ENCODE results near the gene DPP8. TPM values are rescaled to one million over a fixed set of nuclear protein-coding genes. Genes with fewer than 3 reads are reported as not detected.
"Not testable (repeated sequence)": the region's sequence is repeated elsewhere in the genome, so short reads cannot be mapped to it uniquely, and the experiment has no call there.

DPP8 gene
- polyA plus RNA-seq, 1 donor from 2014 or later: 18.6 TPM

DNA sequence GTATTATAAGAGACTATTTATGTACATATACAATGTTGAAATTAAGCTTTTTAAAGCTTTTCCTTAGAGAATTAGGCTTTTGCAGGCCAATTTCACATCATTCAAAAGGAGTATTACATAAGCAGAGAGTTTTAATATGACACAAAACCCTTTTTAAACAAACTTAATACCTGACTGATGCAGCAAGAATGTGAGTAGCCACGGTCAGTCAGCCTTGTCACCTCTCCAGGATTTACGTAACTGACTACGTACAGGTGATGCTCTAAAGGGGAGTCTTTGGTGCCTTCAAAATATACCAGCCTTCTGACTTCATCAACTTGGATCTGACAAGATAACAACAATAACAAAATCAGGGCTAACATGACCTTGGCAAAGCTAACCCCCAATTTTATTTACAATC lies 50.6 kb downstream of the DPP8 start:
- Histone ChIP-seq H3K27me3 (ENCODE audit: insufficient read depth, low read depth, low read length) (no peaks in the 10 kb centered on the region), H3K9ac (ENCODE audit: low read length) (no peak overlapping the region), H2AFZ (ENCODE audit: low read depth, low read length) (no peak overlapping the region), H3K27ac (ENCODE audit: low read length) (no peak overlapping the region), H3K79me2 (replicated peaks; ENCODE audit: insufficient read depth, low read length) (no peaks in the 10 kb centered on the region), H3K4me2 (ENCODE audit: low read length) (no peak overlapping the region), H3F3A (ENCODE audit: insufficient read depth, low read length, poor library complexity, severe bottlenecking) (no peaks in the 10 kb centered on the region), H3K36me3 (ENCODE audit: insufficient read depth, low read length) (no peaks in the 10 kb centered on the region), H4K20me1 (ENCODE audit: insufficient read depth) (no peaks in the 10 kb centered on the region), H3K4me3 (ENCODE audit: low read length) (no peak overlapping the region), H3K9me3 (ENCODE audit: low read length) (no peaks in the 10 kb centered on the region), H3K9me2 (ENCODE audit: insufficient read depth, low read length) (no peaks in the 10 kb centered on the region)
- TF ChIP-seq MXI1 (conservative IDR thresholded peaks at IDR 0.05; ENCODE audit: poor library complexity, severe bottlenecking): no peak
- no peak for TF ChIP-seq POLR2AphosphoS5 (IDR thresholded peaks at IDR 0.05)
- TF ChIP-seq, protein P1, sequence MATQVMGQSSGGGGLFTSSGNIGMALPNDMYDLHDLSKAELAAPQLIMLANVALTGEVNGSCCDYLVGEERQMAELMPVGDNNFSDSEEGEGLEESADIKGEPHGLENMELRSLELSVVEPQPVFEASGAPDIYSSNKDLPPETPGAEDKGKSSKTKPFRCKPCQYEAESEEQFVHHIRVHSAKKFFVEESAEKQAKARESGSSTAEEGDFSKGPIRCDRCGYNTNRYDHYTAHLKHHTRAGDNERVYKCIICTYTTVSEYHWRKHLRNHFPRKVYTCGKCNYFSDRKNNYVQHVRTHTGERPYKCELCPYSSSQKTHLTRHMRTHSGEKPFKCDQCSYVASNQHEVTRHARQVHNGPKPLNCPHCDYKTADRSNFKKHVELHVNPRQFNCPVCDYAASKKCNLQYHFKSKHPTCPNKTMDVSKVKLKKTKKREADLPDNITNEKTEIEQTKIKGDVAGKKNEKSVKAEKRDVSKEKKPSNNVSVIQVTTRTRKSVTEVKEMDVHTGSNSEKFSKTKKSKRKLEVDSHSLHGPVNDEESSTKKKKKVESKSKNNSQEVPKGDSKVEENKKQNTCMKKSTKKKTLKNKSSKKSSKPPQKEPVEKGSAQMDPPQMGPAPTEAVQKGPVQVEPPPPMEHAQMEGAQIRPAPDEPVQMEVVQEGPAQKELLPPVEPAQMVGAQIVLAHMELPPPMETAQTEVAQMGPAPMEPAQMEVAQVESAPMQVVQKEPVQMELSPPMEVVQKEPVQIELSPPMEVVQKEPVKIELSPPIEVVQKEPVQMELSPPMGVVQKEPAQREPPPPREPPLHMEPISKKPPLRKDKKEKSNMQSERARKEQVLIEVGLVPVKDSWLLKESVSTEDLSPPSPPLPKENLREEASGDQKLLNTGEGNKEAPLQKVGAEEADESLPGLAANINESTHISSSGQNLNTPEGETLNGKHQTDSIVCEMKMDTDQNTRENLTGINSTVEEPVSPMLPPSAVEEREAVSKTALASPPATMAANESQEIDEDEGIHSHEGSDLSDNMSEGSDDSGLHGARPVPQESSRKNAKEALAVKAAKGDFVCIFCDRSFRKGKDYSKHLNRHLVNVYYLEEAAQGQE (IDR thresholded peaks at IDR 0.05; ENCODE audit: borderline replicate concordance): no peak
- no peak for TF ChIP-seq RAD21 (conservative IDR thresholded peaks at IDR 0.05)
- TF ChIP-seq EP300 (conservative IDR thresholded peaks at IDR 0.05; ENCODE audit: poor library complexity, severe bottlenecking): no peak
- TF ChIP-seq TAF1 (IDR thresholded peaks at IDR 0.05; ENCODE audit: low read depth): no peak
- TF ChIP-seq SMC3 (conservative IDR thresholded peaks at IDR 0.05; ENCODE audit: poor library complexity): no peak
- no peak for TF ChIP-seq EZH2 (IDR thresholded peaks at IDR 0.05; ENCODE audit: borderline replicate concordance, insufficient read depth, low read length, poor library complexity, severe bottlenecking)
- no peak for TF ChIP-seq CTCF (IDR thresholded peaks at IDR 0.05; ENCODE audit: poor library complexity, severe bottlenecking)

DNA sequence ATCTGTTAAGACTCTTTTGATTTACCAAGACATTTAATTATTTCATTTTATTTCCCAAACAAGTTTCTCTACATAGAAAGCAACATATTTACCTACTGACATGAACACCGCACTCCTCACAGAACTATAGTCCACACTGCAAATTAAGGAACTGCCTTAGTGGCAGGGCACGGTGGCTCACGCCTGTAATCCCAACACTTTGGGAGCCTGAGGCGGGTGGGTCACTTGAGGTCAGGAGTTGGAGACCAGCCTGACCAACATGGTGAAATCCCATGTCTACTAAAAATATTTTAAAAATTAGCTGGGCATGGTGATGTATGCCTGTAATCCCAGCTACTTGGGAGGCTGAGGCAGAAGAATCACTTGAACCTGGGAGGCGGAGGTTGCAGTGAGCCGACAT lies 54.4 kb downstream of the DPP8 start:
- not testable (repeated sequence) for H3K9ac ChIP-seq (ENCODE audit: low read length); H3F3A ChIP-seq (ENCODE audit: insufficient read depth, low read length, poor library complexity, severe bottlenecking); H3K9me3 ChIP-seq (ENCODE audit: low read length); H2AFZ ChIP-seq (ENCODE audit: low read depth, low read length); H4K20me1 ChIP-seq (ENCODE audit: insufficient read depth); H3K27ac ChIP-seq (ENCODE audit: low read length); H3K4me3 ChIP-seq (ENCODE audit: low read length); H3K9me2 ChIP-seq (ENCODE audit: insufficient read depth, low read length); H3K4me2 ChIP-seq (ENCODE audit: low read length); H3K79me2 ChIP-seq (replicated peaks; ENCODE audit: insufficient read depth, low read length); H3K36me3 ChIP-seq (ENCODE audit: insufficient read depth, low read length); H3K27me3 ChIP-seq (ENCODE audit: insufficient read depth, low read depth, low read length)

- H3K36me3 ChIP-seq (ENCODE audit: insufficient read depth, low read length): peaks cover 3% of the 10 kb centered on the region
- no peak overlapping the region for H3K4me2 ChIP-seq (ENCODE audit: low read length)
- no peak for TF ChIP-seq RAD21 (conservative IDR thresholded peaks at IDR 0.05)
- TF ChIP-seq MXI1 (conservative IDR thresholded peaks at IDR 0.05; ENCODE audit: poor library complexity, severe bottlenecking): no peak
- no peak overlapping the region for H3K27ac ChIP-seq (ENCODE audit: low read length)
- H3K9me2 ChIP-seq (ENCODE audit: insufficient read depth, low read length): no peaks in the 10 kb centered on the region
- no peaks in the 10 kb centered on the region for H4K20me1 ChIP-seq (ENCODE audit: insufficient read depth)
- no peak overlapping the region for H2AFZ ChIP-seq (ENCODE audit: low read depth, low read length)
- H3F3A ChIP-seq (ENCODE audit: insufficient read depth, low read length, poor library complexity, severe bottlenecking): no peaks in the 10 kb centered on the region
- H3K79me2 ChIP-seq (replicated peaks; ENCODE audit: insufficient read depth, low read length): no peaks in the 10 kb centered on the region
- H3K27me3 ChIP-seq (ENCODE audit: insufficient read depth, low read depth, low read length): no peaks in the 10 kb centered on the region
- no peak overlapping the region for H3K4me3 ChIP-seq (ENCODE audit: low read length)
- H3K9me3 ChIP-seq (ENCODE audit: low read length): no peaks in the 10 kb centered on the region
- H3K9ac ChIP-seq (ENCODE audit: low read length): no peak overlapping the region
Measured at GRCh38 chr15:65460741-65461347, 56.6 kb downstream of the DPP8 start.

GRCh38 chr15:65455256-65455655 lies 62.2 kb downstream of the DPP8 start:
- not testable (repeated sequence) for H4K20me1 ChIP-seq (ENCODE audit: insufficient read depth); H3K36me3 ChIP-seq (ENCODE audit: insufficient read depth, low read length); H3F3A ChIP-seq (ENCODE audit: insufficient read depth, low read length, poor library complexity, severe bottlenecking); H3K27ac ChIP-seq (ENCODE audit: low read length); H3K9ac ChIP-seq (ENCODE audit: low read length); H3K79me2 ChIP-seq (replicated peaks; ENCODE audit: insufficient read depth, low read length); H3K9me3 ChIP-seq (ENCODE audit: low read length); H3K4me2 ChIP-seq (ENCODE audit: low read length); H2AFZ ChIP-seq (ENCODE audit: low read depth, low read length); H3K4me3 ChIP-seq (ENCODE audit: low read length); H3K27me3 ChIP-seq (ENCODE audit: insufficient read depth, low read depth, low read length); H3K9me2 ChIP-seq (ENCODE audit: insufficient read depth, low read length)
